GM21515 (cell line): ENCODE measurements around the gene CDK4.

ENCODE experiments used
- ATAC-seq: cut with Tn5 transposase; IDR thresholded peaks from one replicate; pipeline ENCODE4 v1.9.1; 2021; ENCODE audit not compliant: unreplicated experiment

The CDK4 gene

DNA sequence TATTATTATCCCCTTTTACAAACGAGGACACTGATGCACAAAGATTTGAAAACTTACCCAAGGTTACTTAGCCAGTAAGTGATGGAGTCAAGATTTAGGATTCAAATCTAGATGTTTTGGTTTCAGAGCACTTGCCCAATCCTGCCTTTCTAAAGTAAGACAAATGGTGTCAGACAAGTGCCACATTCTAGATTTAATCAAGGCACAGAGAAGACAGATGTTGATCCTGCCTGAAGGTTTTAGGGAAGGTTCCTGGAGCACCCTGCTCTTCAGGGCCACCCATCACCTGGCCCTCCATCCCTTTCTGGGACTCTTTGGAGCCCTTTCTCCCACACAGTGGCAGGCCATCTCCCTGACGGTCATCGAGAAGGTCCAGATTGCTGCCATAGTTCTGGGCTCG lies 5.7 kb upstream of the CDK4 start:
- ATAC-seq: no peak

DNA sequence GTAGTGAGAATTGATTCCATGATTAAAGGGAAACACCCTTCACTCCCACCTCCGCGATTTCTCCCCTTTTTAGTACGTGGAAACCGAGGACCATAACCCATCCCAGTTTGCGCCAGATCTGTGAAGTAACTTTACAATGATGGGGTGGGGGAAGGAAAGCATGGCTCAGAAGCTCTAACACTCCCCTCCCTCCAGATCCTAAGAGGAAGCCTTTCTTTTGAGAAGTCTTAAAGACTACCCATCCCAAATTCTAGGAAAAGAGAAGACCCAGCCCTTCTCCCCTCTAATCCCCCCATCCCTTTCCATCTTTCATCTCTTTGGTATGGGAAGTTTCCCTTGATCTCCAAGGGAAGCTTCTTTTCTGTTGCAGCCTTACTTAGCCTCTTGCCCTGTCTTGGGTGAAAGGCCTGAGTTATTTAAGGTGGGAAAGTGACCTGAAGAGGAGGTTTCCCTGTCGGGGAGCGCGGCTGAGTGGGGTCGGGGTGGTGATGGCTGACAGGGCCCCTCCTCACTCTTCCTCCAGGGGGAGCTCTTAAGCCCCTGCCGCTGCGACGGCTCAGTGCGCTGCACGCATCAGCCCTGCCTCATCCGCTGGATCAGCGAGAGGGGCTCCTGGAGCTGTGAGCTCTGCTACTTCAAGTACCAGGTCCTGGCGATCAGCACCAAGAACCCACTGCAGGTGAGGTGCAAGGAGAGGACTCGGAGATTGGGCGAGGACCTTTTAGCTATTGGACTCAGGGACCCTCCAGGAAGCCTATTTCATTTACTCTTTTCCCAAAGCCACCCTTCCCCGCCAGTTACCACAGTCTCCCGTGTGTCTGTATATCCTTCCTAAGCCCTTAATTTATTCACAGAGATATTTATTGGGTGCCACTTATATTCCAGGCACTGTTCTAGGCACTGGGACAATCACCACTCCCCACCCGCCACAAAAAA lies 4.6 kb upstream of the CDK4 start:
- peak; percentile 20 for ATAC-seq

DNA sequence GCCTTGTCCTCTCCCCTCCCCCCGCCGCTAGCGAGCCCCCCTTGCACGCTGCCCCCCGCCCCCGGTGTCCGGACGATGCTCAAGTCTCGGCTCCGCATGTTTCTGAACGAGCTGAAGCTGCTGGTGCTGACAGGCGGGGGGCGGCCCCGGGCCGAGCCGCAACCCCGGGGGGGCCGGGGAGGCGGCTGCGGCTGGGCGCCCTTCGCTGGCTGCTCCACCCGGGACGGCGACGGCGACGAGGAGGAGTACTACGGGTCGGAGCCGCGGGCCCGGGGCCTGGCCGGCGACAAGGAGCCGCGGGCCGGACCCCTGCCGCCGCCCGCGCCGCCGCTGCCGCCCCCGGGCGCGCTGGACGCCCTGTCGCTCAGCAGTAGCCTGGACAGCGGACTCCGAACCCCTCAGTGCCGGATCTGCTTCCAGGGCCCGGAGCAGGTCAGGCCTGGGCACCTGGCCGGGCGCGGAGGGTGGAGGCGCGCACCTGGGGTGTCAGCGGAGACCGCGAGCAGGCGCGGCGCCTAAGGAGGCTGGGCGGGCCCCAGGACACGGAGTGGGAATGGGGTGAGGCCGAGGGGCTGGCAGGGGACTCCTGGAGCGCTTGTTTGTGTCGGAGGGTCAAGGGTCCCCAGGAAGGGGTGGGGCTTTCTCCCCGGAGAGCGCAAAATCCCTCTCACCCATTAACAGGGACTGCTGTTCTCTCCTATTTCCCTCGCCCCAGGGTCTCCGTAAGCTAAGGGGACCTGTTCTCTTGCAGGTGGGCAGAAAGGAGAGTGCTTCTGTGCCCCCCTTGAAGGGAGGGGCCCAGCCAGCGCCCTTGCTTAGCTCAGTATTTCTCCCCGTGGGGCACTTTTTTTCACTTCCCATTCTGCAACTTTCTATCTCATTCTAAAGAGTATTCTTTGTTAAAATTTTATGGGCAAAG lies 3.6 kb upstream of the CDK4 start:
- ATAC-seq: no peak

DNA sequence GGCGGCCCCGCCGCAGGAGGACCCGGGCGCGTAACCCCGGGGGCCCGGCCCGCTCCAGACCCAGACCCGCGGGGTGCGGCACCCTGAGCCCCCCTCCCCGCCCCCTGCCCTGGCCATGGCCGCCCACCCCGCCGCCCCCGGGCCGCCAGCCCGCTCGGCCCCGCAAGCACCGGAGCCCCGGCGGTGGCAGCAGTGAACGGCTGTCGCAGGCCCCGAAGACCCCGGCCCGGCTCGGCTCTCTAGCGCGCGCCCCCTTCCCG lies 3.0 kb upstream of the CDK4 start:
- no peak for ATAC-seq

DNA sequence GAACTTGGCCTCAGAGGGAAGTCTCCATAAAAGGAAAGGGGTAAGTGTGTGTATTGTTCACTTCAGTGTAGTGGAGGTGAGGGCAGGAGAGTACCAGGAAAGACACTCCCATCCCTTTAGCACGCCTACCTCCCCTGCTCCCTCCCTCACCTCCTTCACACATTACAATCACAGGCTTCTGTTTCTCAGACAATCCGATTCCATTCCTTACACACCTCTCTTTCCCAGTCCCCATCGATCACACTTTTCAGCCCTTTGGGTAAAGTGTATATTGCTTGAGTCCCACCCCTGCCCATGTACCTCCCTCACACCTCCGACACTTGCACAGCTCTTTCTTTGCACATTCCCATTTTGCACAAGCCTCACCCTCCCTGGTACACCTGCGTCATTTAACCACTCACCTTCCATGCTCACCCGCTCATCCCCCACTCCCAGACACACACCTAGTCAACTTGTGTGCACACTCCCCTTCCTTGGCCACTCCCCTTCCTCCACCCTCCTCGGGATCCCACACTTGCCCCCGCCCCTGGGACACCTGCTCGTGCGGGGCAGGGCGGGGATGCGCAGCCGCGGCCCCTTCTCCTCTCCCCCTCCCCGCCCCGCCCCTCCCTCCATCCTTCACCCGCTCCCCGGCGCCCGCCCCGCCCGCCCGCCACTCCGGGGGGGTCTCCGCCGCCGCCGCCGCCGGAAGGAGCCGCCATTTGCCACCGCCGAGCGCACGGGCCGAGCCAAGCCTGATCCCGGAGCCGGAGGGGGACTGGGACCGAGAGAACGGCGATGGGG lies 2.5 kb upstream of the CDK4 start, which contains the start of gene MARCHF9:
MARCHF9 (plus strand) TSS at position 693 of the 783 bp plus-strand sequence. CDS start 426 bp downstream, outside the sequence.
- ATAC-seq: peak; percentile 36

DNA sequence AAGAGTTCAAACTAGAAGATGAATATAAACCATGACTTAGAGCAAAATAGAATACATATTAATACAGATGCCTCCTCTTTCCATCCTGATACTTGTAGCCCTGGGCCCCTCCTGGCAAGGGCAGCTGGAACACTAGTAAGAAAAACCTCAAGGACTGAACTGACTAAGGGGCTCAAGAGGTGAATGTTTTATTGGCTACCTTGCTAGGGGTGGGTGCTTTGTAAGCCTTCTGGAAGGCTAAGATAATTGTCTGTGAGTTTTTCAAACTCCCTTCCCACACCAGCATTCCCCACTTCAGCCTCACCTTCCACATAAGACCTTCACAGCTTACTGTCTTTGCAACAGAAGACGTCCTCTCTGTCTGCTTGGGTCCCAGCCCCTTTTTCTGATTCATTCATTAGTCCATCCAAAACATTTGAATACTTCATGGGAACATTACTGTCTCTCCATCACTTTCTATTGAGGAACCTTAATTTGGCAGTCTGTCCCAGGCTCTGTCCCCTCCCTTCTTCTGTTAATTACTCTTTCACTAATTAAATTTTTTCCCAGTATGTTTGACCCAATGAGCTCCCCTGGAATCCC lies 1.7 kb upstream of the CDK4 start:
- no peak for ATAC-seq

DNA sequence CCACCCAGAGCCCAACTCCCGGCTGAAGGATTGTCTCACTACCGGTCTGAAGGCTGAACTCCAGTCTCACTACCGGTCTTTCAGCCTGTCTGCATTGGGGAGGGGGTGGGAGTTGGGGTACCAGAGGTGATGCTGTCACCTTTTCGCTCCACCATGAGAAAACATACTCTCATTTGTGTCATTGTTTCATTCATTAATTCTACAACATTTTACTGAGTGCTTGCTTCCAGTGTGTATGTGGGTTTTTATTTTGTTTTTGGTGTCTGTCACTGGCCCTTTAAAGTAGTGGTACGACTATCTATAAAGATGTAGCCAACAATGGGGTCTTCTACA lies 524 bp upstream of the CDK4 start:
- ATAC-seq: no peak

DNA sequence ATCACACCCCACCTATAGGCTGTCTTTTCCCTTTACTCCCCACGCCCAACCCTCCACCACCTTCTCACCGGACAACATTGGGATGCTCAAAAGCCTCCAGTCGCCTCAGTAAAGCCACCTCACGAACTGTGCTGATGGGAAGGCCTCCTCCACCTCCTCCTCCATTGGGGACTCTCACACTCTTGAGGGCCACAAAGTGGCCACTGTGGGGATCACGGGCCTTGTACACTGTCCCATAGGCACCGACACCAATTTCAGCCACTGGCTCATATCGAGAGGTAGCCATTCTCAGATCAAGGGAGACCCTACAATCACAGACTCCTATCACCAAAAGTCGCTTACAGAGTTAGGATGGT lies 700 bp downstream of the CDK4 start:
- ATAC-seq: no peak

DNA sequence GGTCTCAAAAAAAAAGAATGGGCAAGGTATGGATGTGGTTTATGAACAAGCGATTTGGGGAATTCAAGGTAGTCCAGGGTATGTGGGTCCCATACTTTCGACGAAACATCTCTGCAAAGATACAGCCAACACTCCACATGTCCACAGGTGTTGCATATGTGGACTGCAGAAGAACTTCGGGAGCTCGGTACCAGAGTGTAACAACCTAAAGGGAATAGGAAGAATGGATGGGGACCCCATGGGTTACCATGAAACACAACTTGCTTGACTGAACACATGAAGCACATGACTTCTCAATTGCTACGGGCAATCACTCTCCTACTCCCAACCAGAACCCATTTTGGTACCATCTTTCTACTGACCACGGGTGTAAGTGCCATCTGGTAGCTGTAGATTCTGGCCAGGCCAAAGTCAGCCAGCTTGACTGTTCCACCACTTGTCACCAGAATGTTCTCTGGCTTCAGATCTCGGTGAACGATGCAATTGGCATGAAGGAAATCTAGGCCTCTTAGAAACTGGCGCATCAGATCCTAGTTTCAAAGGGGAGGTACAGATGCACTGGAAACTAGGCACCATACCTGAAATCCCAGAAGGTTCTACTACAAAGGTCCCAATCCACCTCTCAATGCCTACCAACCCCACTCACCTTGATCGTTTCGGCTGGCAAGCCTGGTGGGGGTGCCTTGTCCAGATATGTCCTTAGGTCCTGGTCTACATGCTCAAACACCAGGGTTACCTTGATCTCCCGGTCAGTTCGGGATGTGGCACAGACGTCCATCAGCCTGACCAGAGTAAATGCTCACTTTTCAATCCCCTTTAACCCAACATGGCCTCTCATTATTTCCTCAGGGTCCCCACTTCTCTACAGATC lies 1.3 kb downstream of the CDK4 start:
- no peak for ATAC-seq

DNA sequence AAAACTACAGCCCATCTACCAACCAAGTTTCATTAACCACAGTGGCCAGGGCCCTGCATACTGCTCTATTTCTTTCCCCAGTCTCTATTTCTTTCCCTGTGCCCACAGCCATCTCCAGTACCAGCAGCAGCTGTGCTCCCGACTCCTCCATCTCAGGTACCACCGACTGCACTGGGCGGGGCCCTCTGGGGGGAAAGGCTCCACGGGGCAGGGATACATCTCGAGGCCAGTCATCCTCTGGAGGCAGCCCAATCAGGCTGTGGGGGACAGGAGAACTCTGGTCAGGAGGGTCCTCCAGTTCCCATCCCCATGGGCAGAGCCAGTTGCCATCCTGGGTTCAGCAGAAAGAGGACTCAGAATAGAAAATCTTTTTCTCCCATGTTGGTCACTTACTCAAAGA lies 3.0 kb downstream of the CDK4 start:
- ATAC-seq: no peak

DNA sequence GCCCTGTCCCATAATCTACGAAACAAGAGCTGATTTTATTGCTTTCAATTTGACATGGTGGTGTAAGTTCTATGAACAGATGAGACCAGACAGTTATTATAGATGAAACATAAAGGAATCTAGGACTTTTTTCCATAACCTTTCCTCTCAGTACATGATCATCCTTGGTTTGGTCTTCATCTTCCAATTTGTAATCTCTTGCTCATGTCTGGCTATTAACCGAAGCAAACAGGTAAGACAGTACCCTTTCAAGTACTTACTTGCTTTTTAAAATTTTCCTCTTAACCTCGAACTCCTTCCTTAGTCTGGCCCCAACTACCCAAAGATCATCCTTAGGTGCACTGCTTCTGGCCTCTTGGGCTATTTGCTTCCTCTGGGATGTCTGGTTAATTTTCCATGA lies 6.1 kb downstream of the CDK4 start:
- no peak for ATAC-seq

DNA sequence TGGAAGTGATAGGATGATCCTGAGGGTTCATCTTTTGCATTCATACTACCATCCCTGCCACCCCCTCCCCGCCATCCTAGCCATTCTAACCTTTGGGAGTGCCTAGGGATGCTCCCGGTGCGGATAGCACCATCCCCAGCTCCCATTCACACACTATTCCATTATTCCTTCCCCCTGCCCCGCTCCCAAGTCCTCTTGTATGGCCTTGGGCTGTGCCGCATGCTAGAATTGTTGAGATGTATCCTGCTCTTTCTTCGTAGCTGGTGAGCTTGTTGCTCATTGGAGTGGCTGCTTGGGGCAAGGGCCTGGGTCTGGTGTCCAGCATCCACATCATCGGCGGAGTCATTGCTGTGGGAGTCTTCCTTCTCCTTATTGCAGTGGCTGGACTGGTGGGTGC lies 6.6 kb downstream of the CDK4 start:
- no peak for ATAC-seq

DNA sequence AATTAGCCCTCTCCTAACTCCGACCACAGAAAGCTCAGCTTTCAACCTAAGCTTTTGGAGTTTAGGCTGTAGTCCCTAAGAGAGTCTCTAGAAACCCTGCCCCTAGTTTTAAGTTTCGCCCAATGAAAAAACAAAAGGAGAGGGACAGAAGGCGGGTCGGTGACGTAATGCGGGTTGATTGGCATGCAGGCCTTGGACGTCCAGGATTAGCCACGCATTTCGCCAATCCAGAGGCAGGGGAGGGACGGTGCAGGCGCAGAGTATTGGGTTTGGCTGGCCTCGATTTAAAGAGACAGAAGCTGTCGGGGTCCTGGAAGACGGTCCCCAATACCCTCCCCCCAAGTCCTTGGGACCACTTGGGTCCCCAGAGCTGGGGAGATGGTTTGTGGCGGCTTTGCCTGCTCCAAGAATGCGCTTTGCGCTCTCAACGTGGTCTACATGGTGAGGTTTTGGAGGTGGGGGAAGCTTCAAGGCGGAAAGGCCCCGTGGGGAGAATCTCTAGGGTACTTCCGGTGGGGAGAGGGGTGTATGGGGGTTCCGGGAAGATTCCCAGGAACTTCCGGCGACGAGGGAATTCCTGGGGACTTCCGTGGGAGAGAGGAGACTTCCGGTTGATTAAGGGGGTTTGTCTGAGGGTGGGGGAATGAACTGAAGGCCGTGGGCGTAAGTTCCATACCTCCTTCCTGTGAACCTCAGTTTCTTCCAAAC lies 7.2 kb downstream of the CDK4 start, which contains the start of gene TSPAN31:
TSPAN31 (plus strand) TSS at position 263 of the 708 bp plus-strand sequence; CDS start at position 379, 116 bp downstream.
- ATAC-seq: peak; percentile 74

DNA sequence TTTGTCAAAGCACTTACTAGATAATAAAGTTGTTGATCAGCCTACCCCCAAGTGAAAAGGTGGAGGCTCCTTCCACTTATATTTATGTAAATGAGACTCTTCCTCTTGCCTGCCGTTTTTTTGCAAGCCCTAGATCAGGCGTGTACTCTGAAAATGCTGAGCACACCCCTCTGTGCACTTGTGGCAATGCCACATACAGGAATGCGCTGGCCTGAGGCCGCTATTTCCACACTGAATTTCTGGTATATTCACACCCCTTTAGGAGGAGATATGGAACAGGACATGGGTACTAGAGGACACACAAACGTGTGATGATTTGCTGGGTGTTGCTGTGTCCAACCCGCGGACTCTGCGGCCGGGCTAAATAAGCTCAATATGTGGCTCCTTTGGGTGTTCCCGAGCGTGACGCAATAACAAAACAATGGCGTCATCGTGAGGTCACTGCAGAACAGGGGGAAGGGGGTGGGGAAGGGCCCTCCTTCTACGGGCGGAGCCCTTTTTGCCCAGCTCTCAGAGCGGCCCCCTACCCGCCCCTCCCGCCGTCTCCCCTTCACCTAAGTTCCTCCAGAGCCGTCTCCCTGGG lies 7.8 kb downstream of the CDK4 start:
- ATAC-seq: peak; percentile 31

DNA sequence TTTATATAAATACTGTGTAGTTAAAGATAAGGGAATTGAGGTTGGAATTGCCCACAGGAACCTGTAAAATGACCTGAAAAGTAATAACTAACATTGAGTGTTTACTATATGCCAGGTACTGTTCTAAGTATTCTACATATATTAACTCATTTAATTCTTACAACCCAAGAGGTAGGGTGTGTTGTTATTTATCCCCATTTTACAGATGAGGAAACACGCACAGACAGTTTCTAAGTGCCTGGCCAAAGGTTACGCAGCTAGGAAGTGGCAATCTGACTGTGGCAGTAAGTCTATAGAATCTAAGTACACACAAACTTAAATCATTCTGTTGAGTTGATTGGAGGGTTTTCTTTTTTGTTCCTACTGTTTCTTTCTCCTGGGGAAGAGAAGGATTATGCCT lies 8.3 kb downstream of the CDK4 start:
- no peak for ATAC-seq

DNA sequence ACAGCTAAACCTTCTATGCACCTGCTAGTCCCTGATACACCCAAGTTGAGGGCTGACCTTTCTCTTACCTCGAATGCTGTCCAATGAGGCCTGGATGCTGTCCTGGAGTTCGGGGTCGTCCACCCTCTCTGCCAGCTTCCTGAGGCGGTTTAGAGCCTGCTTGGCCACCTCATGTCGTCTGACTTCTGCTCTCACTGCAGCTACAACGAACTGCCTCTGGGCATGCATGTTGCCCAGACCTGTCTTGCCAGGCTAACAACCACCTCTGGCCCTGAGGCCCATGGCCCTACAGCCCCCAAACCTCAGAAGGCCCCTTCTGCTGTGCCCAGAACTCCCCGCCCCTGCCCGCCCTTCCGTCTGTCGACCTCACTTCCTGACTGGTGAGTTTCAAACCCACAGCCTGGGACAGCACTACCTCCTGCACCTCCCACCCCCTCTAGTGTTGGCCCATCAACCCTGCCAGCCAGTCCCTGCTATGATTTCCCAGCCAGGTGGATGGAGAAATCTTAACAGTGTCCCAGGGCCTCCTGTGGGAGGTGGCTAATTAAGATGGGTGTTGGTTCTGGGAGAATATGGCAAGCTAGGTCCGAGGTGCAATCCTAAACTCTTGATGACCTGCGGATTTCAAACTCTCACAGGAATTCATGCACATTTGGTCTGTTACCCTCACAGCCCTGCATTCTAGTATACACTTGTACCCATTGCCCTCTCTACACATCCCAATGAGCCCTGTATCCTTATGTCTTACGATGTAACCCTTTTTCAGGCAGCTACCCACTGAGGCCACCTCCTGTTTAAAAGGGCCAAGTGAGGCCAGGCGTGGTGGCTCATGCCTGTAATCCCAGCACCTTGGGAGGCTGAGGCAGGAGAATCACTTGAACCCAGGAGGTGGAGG lies 10.0 kb downstream of the CDK4 start:
- peak; percentile 58 for ATAC-seq

DNA sequence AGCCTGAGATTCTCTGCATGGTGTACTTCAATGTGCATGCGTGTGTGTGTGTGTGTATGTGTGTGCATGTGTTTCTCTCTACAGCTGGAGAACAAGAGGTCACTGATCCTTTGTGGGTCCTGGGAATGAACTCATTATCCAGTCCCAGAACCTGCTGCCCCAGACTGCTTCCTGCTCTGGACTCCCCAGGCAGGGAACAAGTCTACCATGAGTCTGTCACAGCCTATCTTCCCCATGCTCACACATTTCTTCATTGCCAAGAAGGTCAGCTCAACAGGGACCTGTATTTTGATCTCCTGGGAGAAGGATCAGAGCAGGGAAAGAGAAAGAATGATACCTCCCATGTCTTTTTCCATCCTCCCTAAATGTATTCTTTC lies 10.7 kb downstream of the CDK4 start:
- ATAC-seq: no peak
